Mesenchymal stem cell (in vitro differentiated cells and primary cell): Measurements from ENCODE around the gene ZDHHC14.
"Not testable (repeated sequence)": the region's sequence is repeated elsewhere in the genome, so short reads cannot be mapped to it uniquely, and the experiment has no call there.

Experiments used
- DNase-seq: peaks from one replicate; pipeline ENCODE4 v3.0.0-alpha.2; 2013
- H2AFZ ChIP-seq: one replicate; pipeline ENCODE4 v1.6.1; 2013; ENCODE audit warnings: low read depth, mild to moderate bottlenecking, control low read depth, inconsistent platforms, low read length, moderate library complexity
- H2AK5ac ChIP-seq: 2 replicates; pipeline ENCODE4 v1.6.1; 2013; ENCODE audit warnings: low read length, moderate library complexity, mild to moderate bottlenecking, inconsistent platforms; ENCODE audit not compliant: severe bottlenecking
- H2BK120ac ChIP-seq: one replicate; pipeline ENCODE4 v1.6.1; 2013; ENCODE audit warnings: low read depth, mild to moderate bottlenecking, inconsistent platforms, low read length, moderate library complexity
- H2BK12ac ChIP-seq, 2 experiments: one replicate each; pipeline ENCODE4 v1.6.1; 2013; ENCODE audit warnings: inconsistent platforms in 2 of 2, low read length in 2 of 2, mild to moderate bottlenecking in 2 of 2, moderate library complexity in 2 of 2, control low read depth in 1 of 2
- H2BK15ac ChIP-seq: one replicate; pipeline ENCODE4 v1.6.1; 2013; ENCODE audit warnings: mild to moderate bottlenecking, low read depth, inconsistent platforms; ENCODE audit not compliant: poor library complexity, severe bottlenecking
- H2BK5ac ChIP-seq: 2 replicates; pipeline ENCODE4 v1.6.1; 2013; ENCODE audit warnings: low read depth, mild to moderate bottlenecking, low read length, control low read depth, inconsistent platforms; ENCODE audit not compliant: poor library complexity, severe bottlenecking
- H3K14ac ChIP-seq, 2 experiments: one replicate each; pipeline ENCODE4 v1.6.1; 2013; ENCODE audit warnings: inconsistent platforms in 2 of 2, low read length in 2 of 2, control low read depth in 1 of 2, mild to moderate bottlenecking in 1 of 2, moderate library complexity in 1 of 2
- H3K18ac ChIP-seq, 2 experiments: one replicate each; pipeline ENCODE4 v1.6.1; 2013; ENCODE audit warnings: inconsistent platforms in 2 of 2, low read length in 2 of 2, control low read depth in 1 of 2, low read depth in 1 of 2, mild to moderate bottlenecking in 1 of 2
- H3K23ac ChIP-seq, 2 experiments: one replicate each; pipeline ENCODE4 v1.6.1; 2013; ENCODE audit warnings: inconsistent platforms in 2 of 2, low read length in 2 of 2, mild to moderate bottlenecking in 2 of 2, moderate library complexity in 2 of 2, control low read depth in 1 of 2
- H3K27ac ChIP-seq: 2 replicates; pipeline ENCODE4 v1.5.1; 2013; ENCODE audit warnings: mild to moderate bottlenecking, moderate library complexity, low read length, control low read depth, inconsistent platforms; ENCODE audit not compliant: poor library complexity, severe bottlenecking
- H3K27me3 ChIP-seq, 2 experiments: 2 replicates each; pipeline versions ENCODE4 v1.6.1 to v1.7.0; 2013; ENCODE audit warnings: low read length in 2 of 2, mild to moderate bottlenecking in 2 of 2, moderate library complexity in 2 of 2, control low read depth in 1 of 2, inconsistent platforms in 1 of 2; ENCODE audit not compliant: control insufficient read depth in 1 of 2, insufficient read depth in 1 of 2
- H3K36me3 ChIP-seq, 2 experiments: 2 replicates each; pipeline versions ENCODE4 v1.6.1 to v1.7.0; 2013; ENCODE audit warnings: low read length in 2 of 2, control low read depth in 1 of 2, inconsistent platforms in 1 of 2, low read depth in 1 of 2, mild to moderate bottlenecking in 1 of 2; ENCODE audit not compliant: insufficient read depth in 2 of 2, control insufficient read depth in 1 of 2
- H3K4ac ChIP-seq, 2 experiments: one replicate each; pipeline ENCODE4 v1.6.1; 2013; ENCODE audit warnings: inconsistent platforms in 2 of 2, low read length in 2 of 2, mild to moderate bottlenecking in 2 of 2, moderate library complexity in 2 of 2, control low read depth in 1 of 2, low read depth in 1 of 2
- H3K4me1 ChIP-seq: 2 replicates; pipeline ENCODE4 v1.6.1; 2013; ENCODE audit warnings: low read depth, low read length, control low read depth; ENCODE audit not compliant: control insufficient read depth, insufficient read depth
- H3K4me2 ChIP-seq: 2 replicates; pipeline ENCODE4 v1.6.1; 2013; ENCODE audit warnings: low read length, mild to moderate bottlenecking, inconsistent platforms; ENCODE audit not compliant: poor library complexity, severe bottlenecking
- H3K4me3 ChIP-seq, 2 experiments: 2 replicates each; pipeline versions ENCODE4 v1.5.1 to v1.7.0; 2013; ENCODE audit warnings: low read length in 2 of 2, mild to moderate bottlenecking in 2 of 2, control low read depth in 1 of 2, low read depth in 1 of 2; ENCODE audit not compliant: insufficient read depth in 1 of 2
- H3K79me1 ChIP-seq: replicated peaks from 2 replicates; pipeline ENCODE4 v1.6.1; 2013; ENCODE audit warnings: mild to moderate bottlenecking, control low read depth, low read length, inconsistent platforms; ENCODE audit not compliant: poor library complexity, severe bottlenecking
- H3K9ac ChIP-seq: 2 replicates; pipeline ENCODE4 v1.7.0; 2013; ENCODE audit warnings: mild to moderate bottlenecking, low read length, moderate library complexity
- H3K9me3 ChIP-seq: 2 replicates; pipeline ENCODE4 v1.7.0; 2013; ENCODE audit warnings: mild to moderate bottlenecking, low read length; ENCODE audit not compliant: control insufficient read depth
- H4K8ac ChIP-seq: one replicate; pipeline ENCODE4 v1.6.1; 2013; ENCODE audit warnings: inconsistent platforms, mild to moderate bottlenecking, low read length, moderate library complexity
- H4K91ac ChIP-seq: one replicate; pipeline ENCODE4 v1.6.1; 2013; ENCODE audit warnings: mild to moderate bottlenecking, low read length, inconsistent platforms
- WGBS: methylation state at CpG from one replicate; pipeline ENCODE4 v1.1.7; 2013; ENCODE audit warnings: mixed read lengths; 5-methylcytosine and 5-hydroxymethylcytosine counted together

Gene ZDHHC14

DNA sequence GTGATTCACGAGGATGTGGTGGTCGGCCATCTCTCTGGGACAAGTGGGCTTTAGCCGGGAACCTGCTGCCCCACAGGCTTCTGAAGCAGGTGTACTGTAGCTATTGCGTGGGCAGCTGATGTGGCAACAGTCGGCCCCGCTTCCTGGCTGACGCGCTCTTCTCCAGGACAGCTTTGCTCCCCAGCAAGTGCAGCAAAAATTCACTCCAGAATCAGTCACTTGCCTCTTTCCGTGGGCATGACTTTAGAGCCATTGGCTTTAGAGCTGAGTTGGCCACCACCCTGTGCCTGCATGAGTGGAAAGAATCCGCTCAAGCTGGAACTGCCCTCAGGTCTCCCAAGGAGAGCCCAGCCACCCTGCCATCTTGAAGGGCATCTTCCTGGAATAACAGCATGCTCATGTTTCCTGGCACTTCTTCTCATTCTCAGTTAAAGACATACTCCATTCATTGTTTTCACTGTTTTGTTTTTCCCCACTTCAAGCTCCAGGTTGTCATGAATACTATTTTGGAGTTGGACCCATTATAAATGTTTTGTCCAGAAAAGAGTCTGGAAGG, 178.3 kb downstream of the ZDHHC14 start:
- Histone ChIP-seq H2BK120ac (no peak overlapping the region), H3K27ac (no peak overlapping the region), H3K4me3 (no peak overlapping the region), H3K4me2 (no peak overlapping the region), H2BK15ac (no peak overlapping the region), H2AFZ (no peak overlapping the region), H3K9ac (no peak overlapping the region), H4K8ac (no peak overlapping the region), H3K14ac (no peak overlapping the region), H2BK12ac (no peak overlapping the region), H2AK5ac (no peak overlapping the region), H3K79me1 (peaks cover 10% of the 10 kb centered on the region), H3K4ac (no peak overlapping the region), H3K27me3 (no peaks in the 10 kb centered on the region), H3K4me1 (peaks cover 16% of the 10 kb centered on the region), H4K91ac (no peak overlapping the region), H3K9me3 (no peaks in the 10 kb centered on the region), H3K36me3 (peaks cover 0 to 9% of the 10 kb centered on the region in 2 experiments), H2BK5ac (no peak overlapping the region), H3K23ac (no peak overlapping the region), H3K18ac (no peak overlapping the region)
- no peak for DNase-seq
- WGBS = 93% methylated on average over 10 of the region's 10 CpGs

- H4K8ac ChIP-seq, H2BK12ac ChIP-seq, H2AFZ ChIP-seq, H3K27me3 ChIP-seq, H4K91ac ChIP-seq, H3K9me3 ChIP-seq, H3K14ac ChIP-seq, H3K4ac ChIP-seq, H3K79me1 ChIP-seq, DNase-seq, H3K36me3 ChIP-seq, H3K9ac ChIP-seq, H3K23ac ChIP-seq, H2AK5ac ChIP-seq, H2BK15ac ChIP-seq, H3K4me3 ChIP-seq, H2BK5ac ChIP-seq, H3K4me2 ChIP-seq, H3K18ac ChIP-seq, H2BK120ac ChIP-seq, H3K27ac ChIP-seq: not testable (repeated sequence)
- peaks cover 16% of the 10 kb centered on the region for H3K4me1 ChIP-seq
- 99% methylated on average over 4 of the region's 10 CpGs for WGBS
These were observed 179.1 kb downstream of the ZDHHC14 start for GRCh38 chr6:157560063-157560462.

DNA sequence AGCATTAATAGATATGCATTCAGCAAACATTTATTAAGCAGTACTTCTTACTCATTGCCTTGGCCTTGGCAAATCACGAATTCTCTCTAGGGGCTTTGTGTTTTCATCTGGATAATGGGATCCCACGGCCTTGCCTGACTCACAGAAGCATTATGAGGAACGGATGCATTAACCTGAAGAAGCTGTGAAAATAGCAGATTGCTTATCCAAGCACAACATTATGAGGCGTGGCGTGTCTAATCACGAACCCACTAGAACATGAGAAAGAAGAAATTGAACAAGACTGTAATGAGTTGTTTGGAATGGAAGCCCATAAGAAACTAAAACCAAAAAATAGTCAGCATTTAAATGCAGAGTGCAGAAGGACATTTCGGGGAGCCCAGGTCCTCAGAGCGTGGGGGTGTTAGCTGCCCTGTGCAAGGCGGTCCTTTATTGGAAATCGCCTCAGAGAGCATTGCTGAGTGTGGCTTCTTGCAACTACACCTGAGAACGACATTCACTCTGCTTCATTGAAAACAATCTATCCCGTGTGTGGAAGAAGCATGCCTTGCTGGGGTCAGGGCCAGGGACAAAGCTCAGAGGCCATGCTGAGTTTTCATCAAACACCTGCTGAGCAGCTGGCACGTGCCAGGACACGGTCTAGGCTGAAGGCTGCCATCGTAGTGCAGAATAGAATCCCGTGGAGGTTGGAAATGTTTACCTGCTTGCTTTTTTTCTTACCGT, 179.9 kb downstream of the ZDHHC14 start:
- Histone ChIP-seq H3K18ac (no peak overlapping the region), H2AFZ (no peak overlapping the region), H3K4me3 (no peak overlapping the region), H3K14ac (no peak overlapping the region), H3K79me1 (peaks cover 6% of the 10 kb centered on the region), H2BK5ac (no peak overlapping the region), H3K4me1 (peaks cover 15% of the 10 kb centered on the region), H2BK15ac (no peak overlapping the region), H3K27ac (no peak overlapping the region), H2BK12ac (no peak overlapping the region), H2AK5ac (no peak overlapping the region), H3K9ac (no peak overlapping the region), H3K23ac (no peak overlapping the region), H4K91ac (no peak overlapping the region), H3K9me3 (no peaks in the 10 kb centered on the region), H4K8ac (no peak overlapping the region), H3K4ac (no peak overlapping the region), H3K36me3 (peaks cover 0 to 9% of the 10 kb centered on the region in 2 experiments), H3K4me2 (no peak overlapping the region), H3K27me3 (no peaks in the 10 kb centered on the region), H2BK120ac (no peak overlapping the region)
- WGBS = 89% methylated on average over 13 of the region's 17 CpGs
- DNase-seq = no peak

DNA sequence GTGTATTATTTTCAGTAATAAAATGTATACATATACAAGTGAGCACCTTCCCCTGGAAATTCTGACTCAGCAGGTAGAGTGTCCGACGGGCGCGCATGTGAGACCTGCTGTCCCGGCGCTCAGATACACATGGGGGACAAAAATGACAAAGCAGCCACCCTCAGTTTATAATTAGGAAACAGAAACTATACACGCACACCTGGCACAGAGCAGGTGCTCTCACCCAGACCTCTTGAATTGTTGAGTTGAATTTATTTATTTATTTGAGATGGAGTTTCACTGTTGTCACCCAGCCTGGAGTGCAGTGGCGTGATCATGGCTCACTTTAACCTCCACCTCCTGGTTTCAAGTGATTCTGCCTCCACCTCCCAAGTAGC, 180.4 kb downstream of the ZDHHC14 start:
- H4K8ac ChIP-seq = no peak overlapping the region
- no peaks in the 10 kb centered on the region for H3K9me3 ChIP-seq
- no peak overlapping the region for H3K23ac ChIP-seq
- no peaks in the 10 kb centered on the region for H3K27me3 ChIP-seq
- H2BK15ac ChIP-seq = no peak overlapping the region
- no peak overlapping the region for H4K91ac ChIP-seq
- H3K27ac ChIP-seq = no peak overlapping the region
- no peak overlapping the region for H2BK5ac ChIP-seq
- H2AK5ac ChIP-seq = no peak overlapping the region
- no peak overlapping the region for H3K4me3 ChIP-seq
- no peak for DNase-seq
- H3K4me1 ChIP-seq = peaks cover 12% of the 10 kb centered on the region
- H3K14ac ChIP-seq = no peak overlapping the region
- H3K4me2 ChIP-seq = no peak overlapping the region
- H2BK120ac ChIP-seq = no peak overlapping the region
- H3K9ac ChIP-seq = no peak overlapping the region
- H2BK12ac ChIP-seq = no peak overlapping the region
- H3K36me3 ChIP-seq = peaks cover 0 to 7% of the 10 kb centered on the region in 2 experiments
- 94% methylated on average over 8 of the region's 8 CpGs for WGBS
- no peak overlapping the region for H2AFZ ChIP-seq
- H3K4ac ChIP-seq = no peak overlapping the region
- H3K79me1 ChIP-seq = peaks cover 3% of the 10 kb centered on the region
- H3K18ac ChIP-seq = no peak overlapping the region
